HL-60 (cell line): ENCODE measurements around the gene DPP4.

Experiments
- CTCF ChIP-seq: IDR thresholded peaks from one replicate; pipeline ENCODE4 v1.5.1; 2011; ENCODE audit warnings: low read length, control low read depth, inconsistent platforms; ENCODE audit not compliant: insufficient read depth
- GABPA ChIP-seq: IDR thresholded peaks from 2 replicates; pipeline ENCODE4 v1.6.1; 2012; ENCODE audit warnings: low read depth
- POLR2AphosphoS5 ChIP-seq: IDR thresholded peaks from 2 replicates; pipeline ENCODE4 v1.6.1; 2012; ENCODE audit warnings: low read depth
- SPI1 ChIP-seq: IDR thresholded peaks from 2 replicates; pipeline ENCODE4 v1.6.1; 2012; ENCODE audit warnings: low read depth, mild to moderate bottlenecking, borderline replicate concordance
- TF ChIP-seq, protein P1 (sequence below): IDR thresholded peaks from 2 replicates; pipeline ENCODE4 v1.6.1; 2012; ENCODE audit warnings: low read depth; ENCODE audit not compliant: insufficient replicate concordance

DNA sequence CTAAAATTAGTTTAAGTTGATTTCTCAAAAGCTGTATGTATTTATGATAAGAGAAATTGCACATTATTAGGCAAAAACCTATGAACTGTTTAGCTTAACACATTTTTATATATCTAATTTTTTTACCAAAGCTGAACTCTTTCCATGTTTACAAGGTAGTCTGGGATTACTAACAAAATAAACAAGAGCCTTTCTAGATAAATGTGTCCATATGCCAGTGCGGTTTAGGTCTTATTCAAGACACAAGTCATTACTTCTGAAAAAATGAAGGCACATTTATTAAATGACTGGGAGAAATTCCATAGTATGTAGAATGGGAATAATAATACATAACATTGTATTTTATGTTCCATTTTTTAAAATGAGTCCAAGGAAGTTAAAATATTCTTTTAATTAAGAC lies 82.0 kb downstream of the DPP4 start:
- no peak for TF ChIP-seq CTCF
- TF ChIP-seq, protein P1, sequence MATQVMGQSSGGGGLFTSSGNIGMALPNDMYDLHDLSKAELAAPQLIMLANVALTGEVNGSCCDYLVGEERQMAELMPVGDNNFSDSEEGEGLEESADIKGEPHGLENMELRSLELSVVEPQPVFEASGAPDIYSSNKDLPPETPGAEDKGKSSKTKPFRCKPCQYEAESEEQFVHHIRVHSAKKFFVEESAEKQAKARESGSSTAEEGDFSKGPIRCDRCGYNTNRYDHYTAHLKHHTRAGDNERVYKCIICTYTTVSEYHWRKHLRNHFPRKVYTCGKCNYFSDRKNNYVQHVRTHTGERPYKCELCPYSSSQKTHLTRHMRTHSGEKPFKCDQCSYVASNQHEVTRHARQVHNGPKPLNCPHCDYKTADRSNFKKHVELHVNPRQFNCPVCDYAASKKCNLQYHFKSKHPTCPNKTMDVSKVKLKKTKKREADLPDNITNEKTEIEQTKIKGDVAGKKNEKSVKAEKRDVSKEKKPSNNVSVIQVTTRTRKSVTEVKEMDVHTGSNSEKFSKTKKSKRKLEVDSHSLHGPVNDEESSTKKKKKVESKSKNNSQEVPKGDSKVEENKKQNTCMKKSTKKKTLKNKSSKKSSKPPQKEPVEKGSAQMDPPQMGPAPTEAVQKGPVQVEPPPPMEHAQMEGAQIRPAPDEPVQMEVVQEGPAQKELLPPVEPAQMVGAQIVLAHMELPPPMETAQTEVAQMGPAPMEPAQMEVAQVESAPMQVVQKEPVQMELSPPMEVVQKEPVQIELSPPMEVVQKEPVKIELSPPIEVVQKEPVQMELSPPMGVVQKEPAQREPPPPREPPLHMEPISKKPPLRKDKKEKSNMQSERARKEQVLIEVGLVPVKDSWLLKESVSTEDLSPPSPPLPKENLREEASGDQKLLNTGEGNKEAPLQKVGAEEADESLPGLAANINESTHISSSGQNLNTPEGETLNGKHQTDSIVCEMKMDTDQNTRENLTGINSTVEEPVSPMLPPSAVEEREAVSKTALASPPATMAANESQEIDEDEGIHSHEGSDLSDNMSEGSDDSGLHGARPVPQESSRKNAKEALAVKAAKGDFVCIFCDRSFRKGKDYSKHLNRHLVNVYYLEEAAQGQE: no peak
- no peak for TF ChIP-seq POLR2AphosphoS5
- no peak for TF ChIP-seq GABPA
- no peak for TF ChIP-seq SPI1
